CD4-positive, alpha-beta T cell (primary cell): ENCODE data around the gene PCDH9. TPM values are rescaled to one million over a fixed set of nuclear protein-coding genes. Genes with fewer than 3 reads are reported as not detected.

Experiments
- ATAC-seq: fragments of 200-7000 bp; cut with Tn5 transposase; one replicate; pipeline ENCODE4 v1.10.0; 2022; ENCODE audit warnings: mild to moderate bottlenecking; ENCODE audit not compliant: poor library complexity
- CTCF ChIA-PET: fragments of 350-600 bp; sonication (Branson Sonifier 250); formaldehyde crosslinking; loops from one replicate; lab custom pipeline; 2021; ENCODE audit warnings: antibody characterized with exemption, inconsistent platforms; lab: Charles Lee
- POLR2A ChIA-PET: fragments of 350-600 bp; sonication (Branson Sonifier 250); formaldehyde crosslinking; loops from one replicate; lab custom pipeline; 2021; ENCODE audit warnings: antibody characterized with exemption, inconsistent platforms; lab: Charles Lee
- DNase-seq, 14 experiments: peaks; one replicate each; pipeline ENCODE4 v3.0.0-alpha.2; 2013 to 2020; ENCODE audit warnings: mixed read lengths in 2 of 14
- H3K27ac ChIP-seq, 2 donors: one replicate each; pipeline versions ENCODE4 v1.5.1 to v1.7.0; 2013; ENCODE audit warnings: low read length in 2 of 2, low read depth in 1 of 2, mild to moderate bottlenecking in 1 of 2
- H3K27me3 ChIP-seq, 2 experiments: 1 replicate in 1 of 2; 2 replicates in 1 of 2; pipeline versions ENCODE4 v1.6.1 to v1.7.0; 2013; ENCODE audit warnings: low read length in 2 of 2, control low read depth in 1 of 2, mild to moderate bottlenecking in 1 of 2, moderate library complexity in 1 of 2; ENCODE audit not compliant: insufficient read depth in 2 of 2, control insufficient read depth in 1 of 2
- H3K36me3 ChIP-seq: one replicate; pipeline ENCODE4 v1.6.1; 2013; ENCODE audit warnings: low read length, control low read depth; ENCODE audit not compliant: insufficient read depth
- H3K4me1 ChIP-seq: one replicate; pipeline ENCODE4 v1.6.1; 2013; ENCODE audit warnings: low read length, control low read depth; ENCODE audit not compliant: insufficient read depth
- H3K4me3 ChIP-seq: one replicate; pipeline ENCODE4 v1.5.1; 2013; ENCODE audit warnings: mild to moderate bottlenecking, low read length, moderate library complexity
- H3K9me3 ChIP-seq, 2 experiments: 1 replicate in 1 of 2; 2 replicates in 1 of 2; pipeline versions ENCODE4 v1.6.1 to v1.7.0; 2013; ENCODE audit warnings: low read length in 2 of 2, mild to moderate bottlenecking in 2 of 2, control low read depth in 1 of 2, moderate library complexity in 1 of 2; ENCODE audit not compliant: control insufficient read depth in 1 of 2, insufficient read depth in 1 of 2
- H3K27ac Mint-ChIP-seq: one replicate; pipeline ENCODE4 v1.8.0; 2020; ENCODE audit warnings: mixed read lengths
- H3K27me3 Mint-ChIP-seq: one replicate; pipeline ENCODE4 v1.8.0; 2021; ENCODE audit warnings: mixed read lengths
- H3K36me3 Mint-ChIP-seq: one replicate; pipeline ENCODE4 v1.8.0; 2021; ENCODE audit warnings: low read depth, mixed read lengths
- H3K4me1 Mint-ChIP-seq: one replicate; pipeline ENCODE4 v1.8.0; 2021; ENCODE audit warnings: low read depth, mixed read lengths
- H3K4me3 Mint-ChIP-seq: one replicate; pipeline ENCODE4 v1.8.0; 2020; ENCODE audit warnings: mild to moderate bottlenecking, mixed read lengths
- H3K9me3 Mint-ChIP-seq: one replicate; pipeline ENCODE4 v1.8.0; 2020; ENCODE audit warnings: mixed read lengths
- intact Hi-C, 2 experiments: fragments of 100-400 bp; cut with DNase I in 1 of 2; cut with micrococcal nuclease in 1 of 2; formaldehyde crosslinking; loops; one replicate each; pipeline versions ENCODE4 v1.15.1 to v1.9.0; 2023 to 2025; cut with DNase I, micrococcal nuclease
- total RNA-seq, 174 experiments: library from RNA in 2 of 174; stranded (reverse) in 2 of 174; gene quantifications; one replicate each; pipeline ENCODE4 v1.2.3 and lab custom pipeline; 2021 to 2026
- TF ChIP-seq, protein P1 (sequence below): fragments of 200-600 bp; IDR thresholded peaks from one replicate; pipeline ENCODE4 v1.8.0; 2022; ENCODE audit warnings: antibody characterized with exemption, mild to moderate bottlenecking

Gene PCDH9
- total RNA-seq, 2 experiments from 2014 or later = 0.08 to 0.19 TPM

DNA sequence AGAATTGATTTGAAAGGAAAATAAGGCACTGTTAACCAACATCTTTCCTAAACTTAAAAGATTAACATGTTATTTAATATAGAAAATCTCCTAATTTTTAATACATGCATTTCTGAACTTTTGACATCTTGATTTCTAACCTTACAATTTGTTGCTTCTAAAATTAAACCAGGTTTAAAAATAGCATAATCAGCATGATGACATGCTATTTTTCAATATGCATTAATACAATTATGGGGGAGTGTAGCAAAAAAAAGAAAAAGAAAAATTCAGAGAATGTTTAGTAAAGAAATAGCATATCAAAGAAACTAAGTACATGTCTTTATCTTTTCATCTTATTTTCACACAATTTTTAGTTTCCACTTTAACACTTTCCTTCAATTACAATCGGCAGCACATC is 98.7 kb downstream of the PCDH9 start:
- intact Hi-C loops = no loop called here
- Mint-ChIP-seq H3K4me3 (no peak overlapping the region), H3K9me3 (no peaks in the 10 kb centered on the region), H3K36me3 (no peaks in the 10 kb centered on the region), H3K27me3 (no peaks in the 10 kb centered on the region), H3K4me1 (no peaks in the 10 kb centered on the region), H3K27ac (no peak overlapping the region)
- H3K9me3 ChIP-seq = no peaks in the 10 kb centered on the region
- ChIA-PET POLR2A (no interaction called here), CTCF (no interaction called here)
- no peaks in the 10 kb centered on the region for H3K27me3 ChIP-seq
- ATAC-seq = no peak
- TF ChIP-seq, protein P1, sequence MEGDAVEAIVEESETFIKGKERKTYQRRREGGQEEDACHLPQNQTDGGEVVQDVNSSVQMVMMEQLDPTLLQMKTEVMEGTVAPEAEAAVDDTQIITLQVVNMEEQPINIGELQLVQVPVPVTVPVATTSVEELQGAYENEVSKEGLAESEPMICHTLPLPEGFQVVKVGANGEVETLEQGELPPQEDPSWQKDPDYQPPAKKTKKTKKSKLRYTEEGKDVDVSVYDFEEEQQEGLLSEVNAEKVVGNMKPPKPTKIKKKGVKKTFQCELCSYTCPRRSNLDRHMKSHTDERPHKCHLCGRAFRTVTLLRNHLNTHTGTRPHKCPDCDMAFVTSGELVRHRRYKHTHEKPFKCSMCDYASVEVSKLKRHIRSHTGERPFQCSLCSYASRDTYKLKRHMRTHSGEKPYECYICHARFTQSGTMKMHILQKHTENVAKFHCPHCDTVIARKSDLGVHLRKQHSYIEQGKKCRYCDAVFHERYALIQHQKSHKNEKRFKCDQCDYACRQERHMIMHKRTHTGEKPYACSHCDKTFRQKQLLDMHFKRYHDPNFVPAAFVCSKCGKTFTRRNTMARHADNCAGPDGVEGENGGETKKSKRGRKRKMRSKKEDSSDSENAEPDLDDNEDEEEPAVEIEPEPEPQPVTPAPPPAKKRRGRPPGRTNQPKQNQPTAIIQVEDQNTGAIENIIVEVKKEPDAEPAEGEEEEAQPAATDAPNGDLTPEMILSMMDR = no peak
- no peak overlapping the region for H3K27ac ChIP-seq
- no peaks in the 10 kb centered on the region for H3K36me3 ChIP-seq
- DNase-seq = no peak
- no peak overlapping the region for H3K4me3 ChIP-seq
- H3K4me1 ChIP-seq = no peaks in the 10 kb centered on the region

GRCh38 chr13:67130444-67130843 is 99.7 kb downstream of the PCDH9 start:
- POLR2A ChIA-PET = no interaction called here
- no peak overlapping the region for H3K27ac ChIP-seq
- Mint-ChIP-seq H3K27me3 (no peaks in the 10 kb centered on the region), H3K9me3 (no peaks in the 10 kb centered on the region), H3K4me3 (no peak overlapping the region), H3K36me3 (no peaks in the 10 kb centered on the region), H3K4me1 (no peaks in the 10 kb centered on the region), H3K27ac (no peak overlapping the region)
- DNase-seq = no peak
- CTCF ChIA-PET = no interaction called here
- no peaks in the 10 kb centered on the region for H3K27me3 ChIP-seq
- no peak for ATAC-seq
- H3K36me3 ChIP-seq = no peaks in the 10 kb centered on the region
- H3K4me3 ChIP-seq = no peak overlapping the region
- H3K9me3 ChIP-seq = no peaks in the 10 kb centered on the region
- H3K4me1 ChIP-seq = no peaks in the 10 kb centered on the region
- TF ChIP-seq, protein P1 = no peak
- intact Hi-C loops = no loop called here

- H3K4me3 Mint-ChIP-seq = no peak overlapping the region
- ATAC-seq = no peak
- CTCF ChIA-PET = no interaction called here
These were observed 102.0 kb downstream of the PCDH9 start for GRCh38 chr13:67128136-67128535.

More at GRCh38 chr13:67128136-67128535, 102.0 kb downstream of the PCDH9 start:
- intact Hi-C loops = no loop called here
- TF ChIP-seq, protein P1 = no peak
- Histone ChIP-seq H3K27ac (no peak overlapping the region), H3K27me3 (no peaks in the 10 kb centered on the region), H3K4me1 (no peaks in the 10 kb centered on the region), H3K36me3 (no peaks in the 10 kb centered on the region), H3K4me3 (no peak overlapping the region), H3K9me3 (no peaks in the 10 kb centered on the region)
- POLR2A ChIA-PET = no interaction called here
- no peak for DNase-seq
- H3K27ac Mint-ChIP-seq = no peak overlapping the region
- H3K27me3 Mint-ChIP-seq = no peaks in the 10 kb centered on the region
- H3K36me3 Mint-ChIP-seq = no peaks in the 10 kb centered on the region
- H3K9me3 Mint-ChIP-seq = no peaks in the 10 kb centered on the region
- H3K4me1 Mint-ChIP-seq = peaks cover 3% of the 10 kb centered on the region
